ENCODE data around the gene PCTP.

Gene PCTP

DNA sequence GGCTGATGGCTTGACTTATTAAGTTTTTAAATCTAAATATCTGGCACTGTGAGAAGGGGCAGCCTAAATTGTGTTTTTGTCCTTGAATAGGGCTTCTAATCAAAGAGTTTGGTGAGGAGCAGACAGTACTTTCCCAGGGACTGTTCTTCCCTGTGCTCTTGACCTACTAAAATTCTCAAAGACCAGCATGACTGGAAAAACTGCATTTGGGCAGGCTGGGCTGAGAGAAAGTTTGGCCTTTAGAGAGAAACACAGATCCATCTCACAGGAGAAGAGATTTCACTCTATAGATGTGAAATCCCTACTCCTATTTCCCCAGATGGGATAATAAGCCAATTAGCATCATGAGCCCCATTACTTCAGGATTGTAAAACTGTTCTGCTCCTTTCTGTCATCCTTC lies 7.3 kb downstream of the PCTP start:
- DNase-seq: no peak

DNA sequence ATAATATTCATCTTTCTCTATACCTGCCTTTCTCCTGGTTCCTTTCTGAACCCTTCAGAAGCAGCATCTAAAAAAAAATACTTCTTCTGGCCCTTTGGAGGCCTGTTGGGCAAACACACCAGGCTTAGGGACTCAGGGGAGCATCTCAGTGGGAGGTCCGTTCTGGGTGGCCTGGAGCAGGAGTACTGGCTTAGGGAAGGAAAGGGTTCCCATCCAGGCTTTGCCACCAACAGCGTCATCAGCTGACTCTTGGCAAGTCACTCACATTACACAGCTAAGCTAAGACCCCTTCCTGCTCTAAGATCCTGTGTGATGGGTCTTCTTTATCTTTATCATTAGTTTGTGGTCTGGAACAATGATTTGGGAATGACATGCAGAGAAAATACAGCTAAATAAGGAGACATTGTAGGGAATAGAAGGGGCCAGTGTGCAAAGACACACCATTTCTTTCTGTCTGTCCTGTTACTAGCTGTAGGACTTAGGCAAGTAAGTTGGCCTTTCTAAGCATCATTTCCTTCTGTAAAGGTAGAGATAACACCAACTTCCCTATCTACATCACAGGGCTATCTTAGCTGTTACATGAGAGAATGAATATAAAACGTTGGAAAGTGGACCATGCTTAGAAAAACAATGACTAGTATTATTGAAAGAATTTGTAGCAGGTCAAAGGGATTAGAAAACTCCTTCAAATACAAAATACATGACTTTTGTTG lies 9.9 kb downstream of the PCTP start:
- DNase-seq: no peak

DNA sequence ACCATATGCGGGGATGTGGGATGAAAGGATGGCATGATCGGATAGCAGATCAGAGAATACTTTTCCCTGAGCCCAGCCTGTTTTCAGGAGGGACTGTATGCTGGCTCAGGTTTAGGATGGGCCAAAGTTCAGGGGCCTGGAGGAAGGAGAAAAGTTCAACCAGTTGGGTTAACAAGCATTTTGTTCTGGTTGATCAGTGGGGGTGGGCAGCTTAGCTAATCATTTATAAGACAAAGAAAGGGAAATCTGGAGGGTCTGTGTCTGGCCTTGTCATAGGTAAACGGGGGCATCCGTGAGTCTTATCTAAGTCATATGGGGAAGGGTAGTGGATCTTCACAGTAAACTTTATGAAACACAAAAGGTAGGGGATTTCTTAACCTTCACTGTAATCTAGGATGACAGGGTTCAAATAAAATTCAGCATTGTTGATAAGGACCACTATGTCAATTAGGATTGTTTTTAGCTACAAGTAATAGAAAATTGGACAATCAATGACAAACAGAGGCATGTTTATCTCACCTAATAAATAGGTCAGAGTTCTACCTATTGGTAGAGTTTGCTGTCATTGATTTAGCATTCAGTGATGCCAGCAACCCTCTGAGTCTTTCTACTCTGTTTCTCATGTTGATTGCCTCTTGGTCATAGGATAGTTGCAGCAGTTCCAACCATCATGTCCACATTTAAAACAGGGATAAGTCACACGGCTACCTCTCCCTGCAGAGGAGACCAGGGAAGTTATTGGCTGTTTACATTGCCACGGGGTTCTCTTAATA lies 11.4 kb downstream of the PCTP start:
- DNase-seq: no peak

DNA sequence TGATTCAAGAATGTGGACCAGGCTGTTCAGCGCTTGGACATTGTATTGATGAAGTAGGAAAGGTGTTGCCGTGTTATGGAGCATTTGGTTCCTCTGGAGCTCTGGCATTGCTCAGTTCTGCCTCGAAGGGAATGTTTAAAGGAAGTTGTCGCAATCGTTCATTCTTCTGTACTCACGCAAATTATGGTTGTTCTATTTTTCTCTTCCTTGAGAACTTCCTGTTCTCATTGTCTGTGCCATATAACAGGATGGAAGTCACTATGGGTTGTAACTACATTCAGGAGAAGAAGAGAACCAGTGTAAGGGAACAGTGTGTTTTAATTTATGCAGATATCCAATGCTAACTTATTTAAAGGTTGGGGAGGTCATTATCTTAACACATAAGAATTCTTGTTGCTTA lies 13.0 kb downstream of the PCTP start:
- DNase-seq: no peak

DNA sequence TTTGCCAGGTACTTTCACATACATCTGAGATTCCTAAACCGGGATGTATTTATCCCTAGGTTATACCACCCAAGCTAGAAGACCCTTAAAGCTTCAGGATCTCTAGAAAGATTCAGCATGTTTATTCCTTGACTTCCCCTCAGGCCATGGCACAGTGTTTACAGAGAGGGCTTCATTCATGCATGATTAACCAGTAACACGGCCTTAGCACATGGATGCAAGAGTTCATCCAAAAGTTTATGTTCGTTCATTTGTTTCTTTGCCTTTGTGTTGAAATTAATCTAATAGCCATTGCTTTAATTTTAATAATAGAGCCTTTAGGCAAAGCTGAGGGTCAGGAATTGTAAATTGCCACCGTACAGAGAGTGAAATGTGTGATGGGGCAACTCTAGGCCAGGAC lies 13.8 kb downstream of the PCTP start:
- DNase-seq: no peak

DNA sequence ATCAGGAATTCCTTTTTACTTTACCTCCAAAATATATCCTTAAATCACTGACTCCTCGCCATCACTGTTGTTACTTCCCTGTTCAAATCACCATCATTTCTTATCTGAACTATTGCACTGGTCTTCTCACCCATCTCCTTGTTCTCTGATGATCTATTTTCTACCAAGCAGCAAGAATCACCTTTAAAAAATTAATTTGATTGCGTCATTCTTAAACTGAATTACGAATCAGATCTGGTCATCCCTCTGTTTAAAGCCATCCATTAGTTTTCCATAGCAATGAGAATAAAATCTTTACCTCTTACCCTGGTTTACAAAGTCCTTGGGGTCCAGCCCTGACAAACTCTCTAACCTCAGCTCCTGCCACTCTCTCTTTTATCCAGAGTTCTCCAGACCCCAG lies 14.6 kb downstream of the PCTP start:
- no peak for DNase-seq

DNA sequence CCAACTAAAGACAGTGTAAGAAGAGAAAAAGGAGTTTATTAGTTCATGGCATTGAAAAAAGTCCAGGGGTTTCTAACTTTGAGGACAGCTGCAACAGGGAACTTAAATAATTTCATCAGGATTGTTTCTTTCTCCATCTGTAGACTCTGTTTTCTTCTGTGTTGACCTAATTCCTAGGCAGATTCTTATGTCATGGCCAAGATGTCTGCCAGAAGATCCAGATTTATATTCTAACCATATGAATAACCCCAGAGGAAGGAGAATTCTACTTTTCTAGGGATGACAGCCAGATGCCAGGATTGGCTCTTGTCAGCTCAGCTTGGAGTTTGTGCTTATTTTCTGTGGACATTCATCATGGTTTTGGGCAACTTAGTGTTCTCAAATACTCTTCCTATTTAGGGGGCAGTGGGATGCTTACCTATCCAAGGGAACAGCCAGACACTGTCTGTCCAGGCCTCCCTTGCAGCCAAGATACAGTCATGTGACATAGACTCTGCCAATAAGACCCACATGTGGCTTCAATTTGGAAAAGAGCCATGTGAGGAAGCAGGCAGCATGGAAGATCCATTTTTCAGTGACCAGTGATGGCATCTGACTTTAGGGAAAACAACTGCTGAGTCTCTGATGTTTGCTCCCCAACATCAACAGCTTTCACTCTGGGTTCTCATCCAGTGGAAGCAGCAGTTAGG lies 18.2 kb downstream of the PCTP start:
- DNase-seq: no peak

DNA sequence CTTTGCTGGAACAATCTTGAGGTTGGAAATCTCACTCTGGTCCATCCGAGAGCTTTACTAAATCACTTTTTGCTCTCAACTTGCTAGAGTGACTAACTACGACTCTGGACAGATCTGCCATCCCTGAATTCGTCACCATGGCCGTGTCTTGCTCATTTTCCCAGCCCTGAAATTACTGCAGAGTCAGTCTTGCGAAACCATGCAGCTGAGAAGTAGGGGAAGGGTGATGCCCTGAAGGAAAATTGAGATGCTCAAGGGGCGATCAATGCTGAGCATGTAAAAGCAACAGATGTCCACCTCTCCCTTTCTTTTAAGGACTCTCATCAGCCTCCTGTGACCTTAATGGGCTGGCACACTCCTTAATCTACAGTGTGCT lies 18.8 kb downstream of the PCTP start:
- no peak for DNase-seq

DNA sequence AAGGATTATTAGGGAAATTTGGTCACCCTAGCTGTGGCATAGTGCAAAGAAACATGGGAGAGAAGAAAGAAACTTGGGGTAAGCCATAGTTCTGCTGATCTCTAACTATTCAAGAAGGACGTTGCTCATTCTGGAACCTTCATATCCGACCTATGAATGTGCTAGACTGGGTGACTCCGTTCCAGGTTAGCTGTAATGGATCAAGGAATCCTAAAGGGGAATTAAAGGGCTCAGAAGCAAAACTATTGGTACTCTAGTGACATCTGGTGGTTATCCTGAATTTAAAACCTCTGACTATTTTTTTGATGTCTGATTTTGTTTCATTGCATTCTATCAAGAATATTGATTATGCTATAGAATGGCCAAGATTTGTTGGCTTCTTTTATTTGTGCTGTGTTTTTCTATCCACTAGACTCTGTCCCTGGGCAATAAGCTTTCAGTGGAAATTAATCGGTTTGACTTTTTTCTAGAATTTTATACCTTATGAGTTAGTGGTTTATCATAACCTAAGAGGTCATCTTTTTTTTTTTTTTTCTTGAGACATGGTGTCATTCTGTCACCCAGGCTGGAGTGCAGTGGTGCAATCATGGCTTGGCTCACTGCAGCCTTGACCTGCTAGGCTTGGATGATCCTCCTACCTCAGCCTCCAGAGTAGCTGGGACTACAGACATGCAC lies 19.5 kb downstream of the PCTP start:
- DNase-seq: no peak

DNA sequence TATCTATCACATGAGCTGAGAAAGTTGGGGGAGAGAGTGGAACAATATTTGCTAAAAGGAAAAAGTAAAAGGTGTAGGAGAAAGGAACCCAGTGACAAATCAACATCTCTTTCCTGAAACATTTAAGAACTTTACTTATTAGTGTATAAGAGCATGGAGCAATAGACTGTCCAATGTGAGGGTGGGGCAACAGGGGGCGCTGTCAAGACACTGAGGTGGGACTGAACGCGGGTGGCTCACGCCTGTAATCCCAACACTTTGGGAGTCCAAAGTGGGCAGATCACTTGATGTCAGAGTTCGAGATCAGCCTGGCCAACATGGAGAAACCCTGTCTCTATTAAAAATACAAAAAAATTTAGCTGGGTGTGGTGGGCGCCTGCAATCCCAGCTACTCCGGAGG lies 21.2 kb downstream of the PCTP start:
- DNase-seq: no peak

DNA sequence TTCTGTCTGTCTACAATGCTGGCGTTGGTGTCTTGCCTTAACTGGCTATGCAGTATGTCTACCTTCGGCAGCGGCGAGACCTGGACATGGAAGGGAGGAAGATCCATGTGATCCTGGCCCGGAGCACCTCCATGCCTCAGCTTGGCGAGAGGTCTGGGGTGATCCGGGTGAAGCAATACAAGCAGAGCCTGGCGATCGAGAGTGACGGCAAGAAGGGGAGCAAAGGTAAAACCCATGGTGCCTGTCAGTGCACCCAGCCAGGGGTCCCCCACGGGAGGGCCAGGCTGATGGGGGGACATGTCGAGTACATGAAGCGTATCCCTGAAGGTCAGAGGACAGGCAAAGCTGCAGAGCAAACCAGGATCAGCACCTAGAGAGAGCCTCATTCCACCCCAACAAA lies 22.8 kb downstream of the PCTP start:
- no peak for DNase-seq

DNA sequence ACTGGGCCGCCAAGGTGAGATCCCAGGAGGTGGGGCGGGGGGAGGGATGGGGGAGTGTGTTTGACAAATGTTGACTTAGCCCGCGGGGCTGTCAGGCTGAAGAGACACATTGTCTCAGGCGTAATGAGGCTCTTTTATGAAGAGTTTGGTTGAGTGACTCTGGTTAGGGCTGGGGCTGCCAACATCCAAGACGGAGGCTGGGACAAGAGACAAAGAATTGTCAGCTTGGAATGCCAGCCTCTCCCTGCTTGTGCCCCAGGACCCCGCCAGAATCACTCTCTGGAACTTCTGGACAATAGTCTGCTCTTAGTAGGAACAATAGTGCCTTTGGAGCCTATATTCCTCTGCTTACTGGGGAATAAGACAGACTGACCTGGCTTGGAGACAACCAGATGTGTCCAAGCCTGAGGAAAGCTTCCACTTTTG lies 24.0 kb downstream of the PCTP start:
- no peak for DNase-seq

DNA sequence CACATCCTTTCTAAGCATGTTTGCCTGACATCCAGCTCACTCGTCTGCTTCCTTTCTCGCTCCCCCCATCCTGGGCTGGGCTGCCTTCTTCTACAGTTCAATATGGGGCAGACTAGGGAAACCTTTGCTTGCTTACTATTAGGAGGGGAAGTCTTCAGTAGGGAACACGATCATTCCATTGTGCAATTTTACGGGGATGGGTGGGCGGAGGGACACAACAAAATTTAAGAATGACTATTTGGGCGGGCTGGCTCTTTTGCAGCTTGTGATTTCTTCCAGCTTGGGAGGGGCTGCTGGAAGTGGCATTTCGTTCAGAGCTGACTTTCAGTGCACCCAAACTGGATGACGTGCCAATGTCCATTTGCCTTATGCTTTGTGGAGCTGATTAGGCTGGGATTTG lies 25.4 kb downstream of the PCTP start:
- no peak for DNase-seq

DNA sequence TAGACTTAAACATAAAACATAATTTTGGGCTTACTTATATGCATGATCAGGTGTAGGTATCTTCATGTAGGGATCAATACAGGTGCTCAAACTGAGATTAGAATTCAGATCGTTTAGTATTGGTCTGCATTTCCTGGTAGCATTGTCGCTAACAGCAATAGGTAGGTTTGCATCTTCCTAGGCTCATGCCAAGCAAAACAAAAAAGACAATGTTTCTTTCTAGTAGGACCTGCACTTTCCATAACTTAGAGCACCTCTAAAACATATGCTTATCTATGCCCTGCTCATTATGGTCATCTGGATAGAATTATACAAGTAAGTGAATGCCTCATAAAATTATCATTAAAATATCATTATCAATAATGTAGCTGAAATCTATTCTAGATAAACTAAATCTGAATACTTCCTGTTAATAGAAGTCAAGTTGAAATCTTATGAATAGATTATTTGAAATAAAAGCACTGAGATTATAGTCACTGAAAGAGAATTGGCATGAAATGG lies 26.7 kb downstream of the PCTP start:
- DNase-seq: no peak

DNA sequence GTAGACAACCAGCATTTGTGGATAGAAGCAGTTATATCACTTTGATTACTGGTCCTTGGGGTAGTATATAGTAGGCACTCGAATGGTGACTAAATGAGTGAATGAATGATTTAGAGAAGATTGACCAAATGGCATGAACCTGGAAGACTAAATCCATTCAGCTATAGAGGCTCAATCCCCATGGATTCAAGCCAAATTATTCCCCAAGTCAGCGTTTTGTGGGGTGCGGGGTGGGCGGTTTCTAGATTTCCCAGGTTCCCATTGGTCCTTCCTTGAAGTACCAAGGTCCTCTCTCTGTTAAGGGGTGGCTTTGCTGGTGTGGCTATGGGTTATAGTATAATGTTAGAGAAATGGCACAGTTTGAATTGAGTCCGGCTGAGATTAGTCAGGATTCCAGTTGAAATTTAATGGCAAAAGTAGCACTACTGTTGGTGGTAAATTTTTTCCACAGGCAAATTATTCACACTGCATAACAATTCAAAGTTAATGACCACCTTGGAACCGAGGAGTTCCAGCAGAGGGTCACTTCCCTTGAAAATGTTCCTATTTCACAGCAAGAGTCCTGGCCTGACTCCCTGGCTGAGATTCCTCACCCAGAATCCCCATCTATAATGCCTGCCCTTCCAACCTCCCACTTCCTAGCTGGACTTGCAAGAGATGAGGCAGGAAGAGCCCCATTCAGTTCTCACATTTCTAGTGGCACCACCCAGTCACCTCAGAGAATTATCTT lies 27.7 kb downstream of the PCTP start:
- no peak for DNase-seq

DNA sequence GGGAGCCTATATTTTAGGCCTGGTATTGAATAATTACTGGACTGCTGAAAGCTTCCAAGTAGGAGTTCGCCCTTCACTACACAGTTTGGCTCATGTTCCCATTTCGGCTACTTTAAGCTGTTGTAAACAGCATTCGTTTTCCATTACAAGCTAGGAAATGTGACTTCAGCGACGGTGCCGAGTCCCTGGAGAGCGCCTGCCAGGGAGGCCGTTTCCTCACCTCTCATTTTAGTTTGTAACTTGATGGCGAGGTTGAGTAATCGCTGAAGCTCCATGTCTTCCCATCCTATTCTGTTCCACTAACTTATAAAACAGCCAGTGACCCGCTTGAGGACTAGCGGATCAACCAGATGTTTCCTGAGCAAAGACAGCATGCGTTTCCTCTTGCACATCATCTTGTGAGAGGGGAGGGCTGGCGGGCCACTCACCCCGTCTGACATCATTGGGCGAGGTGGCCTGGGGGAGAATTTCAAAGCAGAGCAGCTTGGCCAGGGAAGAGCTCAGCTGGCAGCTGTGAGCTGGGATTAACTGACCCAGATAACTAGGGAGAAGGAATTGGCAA lies 32.9 kb downstream of the PCTP start:
- DNase-seq: no peak

DNA sequence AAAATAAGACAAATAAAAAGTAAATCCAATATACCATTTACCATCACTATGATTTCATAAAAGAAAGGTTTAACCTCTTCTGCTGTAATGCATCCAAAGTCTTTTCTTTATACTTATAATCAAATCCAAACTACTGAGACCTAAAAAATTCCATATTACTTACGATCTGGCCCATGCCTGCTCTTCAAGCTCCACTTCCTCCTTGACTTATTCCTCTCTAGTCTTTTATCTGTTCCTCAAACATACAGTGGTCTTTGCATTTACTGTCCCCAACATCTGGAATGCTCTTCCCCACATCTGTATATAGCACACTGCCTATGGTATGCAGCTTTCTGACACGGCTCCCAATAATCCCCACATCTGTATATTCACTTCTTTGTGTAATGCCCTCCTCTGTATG lies 33.8 kb downstream of the PCTP start:
- no peak for DNase-seq

DNA sequence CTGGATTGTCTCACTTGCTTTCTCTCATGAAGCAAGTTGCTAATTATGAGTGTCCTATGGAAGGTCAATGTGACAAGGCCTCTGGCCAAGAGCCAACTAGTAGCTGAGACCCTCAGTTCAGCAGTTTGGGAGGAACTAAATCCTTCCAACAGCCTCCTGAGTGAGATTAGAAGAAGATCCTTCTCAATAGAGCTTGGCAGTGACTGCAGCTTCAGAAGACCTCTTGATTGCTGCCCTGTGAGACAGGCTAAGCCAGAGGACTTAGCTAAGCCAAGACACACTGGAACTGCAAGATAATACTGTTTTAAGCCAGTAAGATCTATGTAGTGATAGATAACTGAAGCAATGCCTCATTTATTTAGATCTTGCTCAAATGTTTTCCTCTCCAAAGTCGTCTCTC lies 34.3 kb downstream of the PCTP start:
- DNase-seq: no peak

DNA sequence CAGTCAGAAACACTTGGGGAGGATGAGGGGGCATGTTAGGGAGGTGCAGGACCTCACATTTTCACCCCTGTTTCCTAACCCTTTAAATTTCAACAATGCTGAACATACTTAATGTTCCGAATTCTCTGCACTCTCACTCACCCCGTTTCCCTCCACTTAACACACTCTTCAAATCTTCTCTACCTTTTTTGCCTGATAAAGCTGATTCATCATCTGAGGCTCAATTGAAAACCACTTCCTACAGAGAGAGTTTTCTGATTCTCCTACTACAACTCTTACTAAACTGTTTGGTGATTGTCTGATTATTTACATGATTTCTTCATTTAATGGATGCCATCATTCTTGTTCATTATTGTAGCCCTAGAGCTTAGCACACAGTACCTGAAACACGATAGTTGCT lies 42.4 kb downstream of the PCTP start:
- DNase-seq: no peak

DNA sequence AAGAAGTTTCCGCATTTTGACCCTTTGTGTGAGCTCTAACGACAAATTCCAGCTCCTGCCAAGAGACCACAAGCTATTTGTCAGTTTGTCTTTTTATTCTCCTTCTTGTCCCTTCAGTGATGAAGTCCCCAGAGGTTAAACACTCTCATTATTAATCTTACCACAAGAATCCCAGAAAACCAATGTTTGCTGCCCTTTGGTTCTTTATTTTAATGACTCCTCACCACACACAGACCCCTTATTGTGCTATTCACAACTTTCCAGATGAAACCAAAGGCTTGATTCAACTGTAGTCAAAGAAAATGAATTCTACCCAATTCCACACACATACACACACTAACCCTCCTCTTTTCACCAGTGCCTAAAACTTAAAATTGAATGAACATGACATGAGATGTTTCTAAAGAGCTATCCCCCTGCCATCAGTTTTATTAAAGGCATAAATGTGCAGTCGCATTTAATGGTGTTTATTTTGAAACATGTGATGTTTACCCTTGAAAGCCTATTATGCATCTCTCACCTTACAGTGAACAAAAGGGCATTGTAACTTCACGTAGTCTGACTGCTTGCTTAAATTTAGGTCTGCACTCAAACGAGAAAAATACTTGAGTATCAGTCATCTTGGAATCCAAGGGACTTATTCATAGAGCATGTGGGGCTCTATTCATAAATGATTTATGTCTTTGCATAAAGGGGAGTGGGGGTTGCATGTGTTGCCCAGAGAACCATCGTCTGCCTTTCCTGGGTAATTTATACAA lies 44.1 kb downstream of the PCTP start:
- DNase-seq: no peak

DNA sequence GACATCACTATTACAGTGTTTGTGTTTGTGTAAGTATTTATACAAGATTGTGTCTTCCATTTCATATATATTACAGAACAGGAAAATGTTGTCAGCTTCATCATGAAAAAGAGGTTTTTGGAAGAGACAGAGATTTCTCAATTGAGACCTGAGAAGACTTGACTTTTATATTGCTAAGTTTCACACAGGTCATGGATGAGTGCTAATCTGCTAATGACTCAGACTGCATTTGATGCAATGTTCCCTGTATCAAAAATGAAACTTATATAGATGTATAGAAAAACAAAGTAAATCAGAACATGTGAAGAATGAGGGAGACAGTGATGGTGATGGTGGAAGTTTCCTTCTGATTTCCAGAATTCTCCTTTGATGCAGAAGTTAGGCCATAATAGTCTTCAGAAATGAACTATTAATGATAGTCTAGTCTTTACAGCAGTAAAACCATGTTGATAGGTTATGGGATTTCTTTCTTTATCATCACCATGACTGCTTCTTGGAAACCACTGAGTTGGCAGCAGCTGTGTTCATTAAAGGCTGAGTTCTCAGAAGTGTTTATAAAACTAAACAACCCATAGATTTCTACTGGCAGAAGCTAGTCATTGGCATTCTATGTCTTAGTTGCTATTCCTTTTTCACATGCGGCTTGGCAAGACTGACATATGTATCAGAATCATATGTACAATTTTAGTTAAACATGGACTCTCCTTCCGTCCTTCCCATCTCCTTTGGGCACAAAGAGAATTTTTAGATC lies 56.1 kb downstream of the PCTP start:
- DNase-seq: no peak

Measured in activated gamma-delta T cell (primary cell).